ENCODE results near the gene PPP2R3B.

- TF ChIP-seq, protein P1, sequence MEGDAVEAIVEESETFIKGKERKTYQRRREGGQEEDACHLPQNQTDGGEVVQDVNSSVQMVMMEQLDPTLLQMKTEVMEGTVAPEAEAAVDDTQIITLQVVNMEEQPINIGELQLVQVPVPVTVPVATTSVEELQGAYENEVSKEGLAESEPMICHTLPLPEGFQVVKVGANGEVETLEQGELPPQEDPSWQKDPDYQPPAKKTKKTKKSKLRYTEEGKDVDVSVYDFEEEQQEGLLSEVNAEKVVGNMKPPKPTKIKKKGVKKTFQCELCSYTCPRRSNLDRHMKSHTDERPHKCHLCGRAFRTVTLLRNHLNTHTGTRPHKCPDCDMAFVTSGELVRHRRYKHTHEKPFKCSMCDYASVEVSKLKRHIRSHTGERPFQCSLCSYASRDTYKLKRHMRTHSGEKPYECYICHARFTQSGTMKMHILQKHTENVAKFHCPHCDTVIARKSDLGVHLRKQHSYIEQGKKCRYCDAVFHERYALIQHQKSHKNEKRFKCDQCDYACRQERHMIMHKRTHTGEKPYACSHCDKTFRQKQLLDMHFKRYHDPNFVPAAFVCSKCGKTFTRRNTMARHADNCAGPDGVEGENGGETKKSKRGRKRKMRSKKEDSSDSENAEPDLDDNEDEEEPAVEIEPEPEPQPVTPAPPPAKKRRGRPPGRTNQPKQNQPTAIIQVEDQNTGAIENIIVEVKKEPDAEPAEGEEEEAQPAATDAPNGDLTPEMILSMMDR (IDR thresholded peaks at IDR 0.05): no peak
- no peak for TF ChIP-seq ZFX (IDR thresholded peaks at IDR 0.05; ENCODE audit: borderline replicate concordance)
Measured at GRCh38 chrX:368811-369562, 17.7 kb downstream of the PPP2R3B start.

All from 22Rv1 (cell line).